HCT116 (cell line): Measurements from ENCODE around the gene KLF11. TPM values are rescaled to one million over a fixed set of nuclear protein-coding genes. Genes with fewer than 3 reads are reported as not detected.

Source experiments
- ATAC-seq: fragments of 200-7000 bp; cut with Tn5 transposase; 2 replicates; pipeline ENCODE4 v1.9.1; 2020; ENCODE audit warnings: mild to moderate bottlenecking, moderate library complexity
- Bru-seq: library from RNA; stranded (reverse); fragments of 400-500 nt; gene quantifications from one replicate; lab custom pipeline; 2021; lab: Mats Ljungman, UMichigan
- BruChase-seq, 2 experiments: library from RNA; stranded (reverse); fragments of 400-500 nt; gene quantifications; one replicate each; lab custom pipeline; 2021; lab: Mats Ljungman, UMichigan
- BruUV-seq: library from RNA; stranded (reverse); fragments of 400-500 nt; replicated peaks from 2 replicates; lab custom pipeline; 2021; lab: Mats Ljungman, UMichigan
- CTCF ChIA-PET: fragments of 300-600 bp; sonication (Branson Sonifier 250); formaldehyde crosslinking; loops from one replicate; lab custom pipeline; 2021; ENCODE audit warnings: antibody characterized with exemption; lab: Charles Lee
- POLR2A ChIA-PET: fragments of 300-600, 350-600 bp; sonication (Branson Sonifier 250); formaldehyde crosslinking; loops from one replicate; lab custom pipeline; 2021; ENCODE audit warnings: antibody characterized with exemption; lab: Charles Lee
- RAD21 ChIA-PET, 2 experiments: fragments of 300-600 bp; sonication (Branson Sonifier 250); formaldehyde crosslinking; loops; one replicate each; lab custom pipeline; 2023; ENCODE audit warnings: low total read pairs in 2 of 2; ENCODE audit not compliant: uncharacterized antibody in 2 of 2, unreplicated experiment in 2 of 2, low non-redundant PET in 1 of 2; lab: Charles Lee
- DNase-seq: peaks from one replicate; pipeline ENCODE4 v3.0.0-alpha.2; 2010; ENCODE audit warnings: low read depth, low spot score
- H2AFZ ChIP-seq: fragments of 200-600 bp; shearing (Covaris generic), sonication (generic); 2 replicates; pipeline ENCODE4 v1.6.1; 2017; ENCODE audit warnings: low read depth, mixed run types, mixed read lengths, antibody characterized with exemption, low read length; ENCODE audit not compliant: poor library complexity, severe bottlenecking
- H3K27ac ChIP-seq: 2 replicates; pipeline ENCODE4 v1.5.1; 2012; ENCODE audit warnings: low read depth, low read length
- H3K27me3 ChIP-seq: fragments of 200-600 bp; sonication (generic); 2 replicates; pipeline ENCODE4 v1.6.1; 2016; ENCODE audit warnings: mixed run types, low read length, mixed read lengths; ENCODE audit not compliant: insufficient read depth
- H3K36me3 ChIP-seq, 2 experiments: fragments of 200-500 bp in 1 of 2; fragments of 200-600 bp in 1 of 2; sonication (Bioruptor generic) in 1 of 2; sonication (generic) in 1 of 2; 2 replicates each; pipeline versions ENCODE4 v1.5.1 to v1.6.1; 2014 to 2016; ENCODE audit warnings: low read length in 2 of 2, inconsistent platforms in 1 of 2, mixed read lengths in 1 of 2, mixed run types in 1 of 2; ENCODE audit not compliant: insufficient read depth in 2 of 2, control insufficient read depth in 1 of 2
- H3K4me1 ChIP-seq, 2 experiments: fragments of 200-600 bp in 1 of 2; sonication (generic) in 1 of 2; 2 replicates each; pipeline versions ENCODE4 v1.5.1 to v1.6.1; 2012 to 2017; ENCODE audit warnings: low read length in 2 of 2, inconsistent platforms in 1 of 2, mild to moderate bottlenecking in 1 of 2, mixed read lengths in 1 of 2, mixed run types in 1 of 2, moderate library complexity in 1 of 2; ENCODE audit not compliant: insufficient read depth in 2 of 2, control insufficient read depth in 1 of 2
- H3K4me2 ChIP-seq: fragments of 200-600 bp; sonication (generic); 2 replicates; pipeline ENCODE4 v1.6.1; 2017; ENCODE audit warnings: mixed run types, low read length, mixed read lengths
- H3K4me3 ChIP-seq, 2 experiments: fragments of 200-600 bp in 1 of 2; sonication (generic) in 1 of 2; replicated peaks in 1 of 2; 2 replicates each; pipeline ENCODE4 v1.5.1; 2011 to 2016; ENCODE audit warnings: low read length in 2 of 2, control low read depth in 1 of 2, low read depth in 1 of 2, mild to moderate bottlenecking in 1 of 2, mixed read lengths in 1 of 2, mixed run types in 1 of 2
- H3K79me2 ChIP-seq: fragments of 200-600 bp; sonication (generic); 2 replicates; pipeline ENCODE4 v1.6.1; 2017; ENCODE audit warnings: mild to moderate bottlenecking, mixed run types, low read length, moderate library complexity, mixed read lengths; ENCODE audit not compliant: insufficient read depth
- H3K9ac ChIP-seq: fragments of 200-600 bp; sonication (generic); 2 replicates; pipeline ENCODE4 v1.6.1; 2016; ENCODE audit warnings: low read length, mixed read lengths
- H3K9me2 ChIP-seq: fragments of 200-600 bp; sonication (generic), shearing (Covaris generic); 2 replicates; pipeline ENCODE4 v1.6.1; 2017; ENCODE audit warnings: mixed run types, mild to moderate bottlenecking, moderate library complexity; ENCODE audit not compliant: insufficient read depth
- H3K9me3 ChIP-seq, 2 experiments: fragments of 200-500 bp in 1 of 2; fragments of 200-600 bp in 1 of 2; sonication (Bioruptor generic) in 1 of 2; sonication (generic) in 1 of 2; 2 replicates each; pipeline ENCODE4 v1.6.1; 2014 to 2017; ENCODE audit warnings: low read length in 2 of 2, mixed read lengths in 2 of 2, inconsistent platforms in 1 of 2, low read depth in 1 of 2, mild to moderate bottlenecking in 1 of 2, mixed run types in 1 of 2, moderate library complexity in 1 of 2; ENCODE audit not compliant: control insufficient read depth in 1 of 2, insufficient read depth in 1 of 2
- H4K20me1 ChIP-seq: fragments of 200-600 bp; sonication (generic), shearing (Covaris generic); 2 replicates; pipeline ENCODE4 v1.6.1; 2017; ENCODE audit warnings: mixed run types, mild to moderate bottlenecking, moderate library complexity; ENCODE audit not compliant: insufficient read depth
- ATF3 ChIP-seq: IDR thresholded peaks from 2 replicates; pipeline ENCODE4 v1.6.1; 2012
- MAX ChIP-seq: IDR thresholded peaks from 2 replicates; pipeline ENCODE4 v1.6.1; 2012
- POLR2AphosphoS5 ChIP-seq: IDR thresholded peaks from 2 replicates; pipeline ENCODE4 v1.6.1; 2011; ENCODE audit warnings: mild to moderate bottlenecking, low read depth, low read length, moderate library complexity
- SRF ChIP-seq: IDR thresholded peaks from 2 replicates; pipeline ENCODE4 v1.6.1; 2012; ENCODE audit warnings: low read depth
- ZFX ChIP-seq: fragments of 450-650 bp; IDR thresholded peaks from 2 replicates; pipeline ENCODE4 v1.6.1; 2017
- intact Hi-C: fragments of 100-400 bp; cut with micrococcal nuclease; formaldehyde crosslinking; loops from 2 replicates; pipeline ENCODE4 v1.10.0; 2022
- long read RNA-seq: library from polyadenylated mRNA; unstranded; transcript quantifications from one replicate; pipeline ENCODE4 v2.0.0, GENCODE V29; 2021; ENCODE audit not compliant: unreplicated experiment
- polyA plus RNA-seq: library from polyadenylated mRNA; unstranded; fragments of >200 nt; gene quantifications from 2 replicates; pipeline ENCODE4 v1.2.1, GENCODE V29; 2012; ENCODE audit warnings: missing spikeins
- total RNA-seq: library from RNA; stranded (reverse); gene quantifications from one replicate; pipeline ENCODE4 v1.2.1, GENCODE V29; 2021; ENCODE audit not compliant: unreplicated experiment

Gene KLF11
- total RNA-seq, result 9.0 TPM
- 7.2 and 10.5 TPM in 2 replicates for polyA plus RNA-seq
- percentile 77 among the genes with signal in this experiment for Bru-seq, nascent RNA
- percentile 79 among the genes with signal in this experiment for BruChase-seq, experiment 1, labeled RNA remaining after a 6-hour chase
- BruChase-seq, experiment 2, labeled RNA remaining after a 2-hour chase, result percentile 92 among the genes with signal in this experiment
- long read RNA-seq, full-length matches to known transcripts, result 5 of 20 reads
- long read RNA-seq, partial matches to known transcripts, result 13 of 20 reads
- long read RNA-seq, other reads (novel, unspliced or antisense), result 2 of 20 reads

DNA sequence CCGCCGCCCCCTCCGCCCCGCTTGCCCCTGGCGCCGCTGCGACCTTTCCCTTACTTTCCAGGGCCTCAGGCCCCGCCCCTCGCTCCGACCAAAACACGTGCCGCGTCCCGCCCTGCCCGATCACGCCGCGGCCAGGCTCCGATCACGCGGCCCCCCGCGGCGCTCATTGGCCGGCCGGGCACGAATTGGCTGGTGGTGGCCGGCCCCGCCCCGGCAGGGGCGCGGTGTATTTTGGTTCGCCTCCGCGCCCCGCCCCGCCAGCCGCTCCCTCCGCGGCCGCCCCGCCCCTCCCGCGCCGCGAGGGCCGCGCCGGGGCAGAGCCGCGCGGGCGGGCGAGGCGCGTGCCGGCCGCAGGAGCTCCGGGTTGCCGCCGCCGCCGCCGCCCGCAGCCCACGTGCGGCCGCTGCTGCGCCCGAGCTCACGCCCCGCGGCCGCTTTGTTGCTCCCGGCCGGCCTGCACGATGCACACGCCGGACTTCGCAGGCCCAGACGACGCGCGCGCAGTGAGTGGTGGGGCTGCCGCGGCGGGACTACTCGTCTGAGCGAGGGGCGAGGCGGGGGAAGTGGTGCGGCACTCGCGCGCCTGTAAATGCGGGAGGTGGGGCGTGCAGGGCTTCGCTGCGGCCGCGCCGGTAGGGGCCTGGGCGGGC lies at the start of gene KLF11:
TSS of gene KLF11 (plus strand) at position 295 of the 650 bp plus-strand sequence. CDS start at position 462, 167 bp downstream.
- peak within 1 kb of the TSS; percentile 82 for H3K27ac ChIP-seq
- DNase-seq (peak; percentile 57), ATAC-seq (peak; percentile 82)
- BruUV-seq, result no TSS peak
- H3K4me1 ChIP-seq, result peaks cover 3 to 15% of the 10 kb centered on the region in 2 experiments; a peak in 1 of 4 replicates
- no peak within 1 kb of the TSS for H2AFZ ChIP-seq
- H3K9ac ChIP-seq, result peak within 1 kb of the TSS; percentile 38; the same call in 1 of the 2 replicates
- no peaks in the 10 kb centered on the region for H3K79me2 ChIP-seq
- H3K4me2 ChIP-seq, result peak within 1 kb of the TSS; percentile 56
- peak; percentile 70; the same call in 1 of the 2 replicates for TF ChIP-seq ZFX
- TF ChIP-seq ATF3, result no peak
- peak; percentile 94 for TF ChIP-seq MAX
- ChIA-PET CTCF (interaction anchor here (0.6 to 1.7 kb wide), 4 partner anchors 59 to 273 kb away, joined by 3 to 5 read pairs (median 4); no protein-coding TSS in a partner anchor), RAD21 (no interaction called here), POLR2A (interaction anchor here (1.0 kb wide), 1 partner anchor 14 kb away, joined by 3 read pairs; no protein-coding TSS in a partner anchor)
- peak within 1 kb of the TSS; percentile 6 to 30; a peak in 1 of 4 replicates for H3K4me3 ChIP-seq
- H3K9me3 ChIP-seq, result peaks cover 4 to 8% of the 10 kb centered on the region in 2 experiments; a peak in 1 of 4 replicates
- no peaks in the 10 kb centered on the region for H3K9me2 ChIP-seq
- H3K27me3 ChIP-seq, result no peaks in the 10 kb centered on the region
- H4K20me1 ChIP-seq, result no peaks in the 10 kb centered on the region
- H3K36me3 ChIP-seq, result peaks cover 0 to 4% of the 10 kb centered on the region in 2 experiments; a peak in 1 of 4 replicates
- intact Hi-C loops, result loop anchor here (10.0 kb wide), 1 partner anchor 489 kb away; the partner anchor contains the start of gene ADAM17

DNA sequence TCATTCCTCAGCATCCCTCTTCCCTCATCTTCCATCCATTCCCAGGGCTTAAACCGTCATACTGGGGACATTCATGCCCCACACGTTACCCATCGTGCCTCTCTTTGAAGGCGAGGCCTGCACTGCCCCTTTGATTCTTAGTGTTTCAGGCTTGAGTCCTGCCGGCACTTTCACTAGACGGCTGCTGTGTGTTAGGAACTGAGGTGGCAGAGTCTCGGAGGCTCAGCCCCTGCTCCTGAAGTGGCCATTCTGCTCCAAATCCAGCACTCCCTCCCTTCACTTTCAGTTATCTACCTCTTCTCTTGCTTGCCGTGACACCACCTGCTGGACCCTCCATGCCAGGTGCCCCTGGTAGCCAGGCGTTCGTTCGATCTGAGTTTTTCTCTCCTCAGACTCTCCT lies 48.9 kb upstream of the KLF11 start:
- ATAC-seq, result no peak
- ChIA-PET POLR2A (no interaction called here), CTCF (no interaction called here), RAD21 (no interaction called here)
- Histone ChIP-seq H3K9me2 (no peaks in the 10 kb centered on the region), H3K36me3 (peaks cover 0 to 3% of the 10 kb centered on the region in 2 experiments; a peak in 1 of 4 replicates), H3K9ac (no peak overlapping the region), H3K4me3 (no peak overlapping the region), H2AFZ (no peak overlapping the region), H3K79me2 (no peaks in the 10 kb centered on the region), H4K20me1 (no peaks in the 10 kb centered on the region), H3K4me2 (no peak overlapping the region), H3K27ac (no peak overlapping the region), H3K4me1 (no peaks in the 10 kb centered on the region), H3K27me3 (no peaks in the 10 kb centered on the region), H3K9me3 (no peaks in the 10 kb centered on the region)
- TF ChIP-seq SRF (no peak), POLR2AphosphoS5 (no peak)
- no peak for DNase-seq
- BruUV-seq, result no TSS peak
- intact Hi-C loops, result no loop called here
